Neural progenitor cell (in vitro differentiated cells): ENCODE results near the gene KMT2E. TPM values are rescaled to one million over a fixed set of nuclear protein-coding genes. Genes with fewer than 3 reads are reported as not detected.
A peak's percentile ranks its signal among the peaks of the same experiment; 100 is the strongest.

Experiments
- DNase-seq: peaks from one replicate; pipeline ENCODE4 v3.0.0-alpha.2; 2016; ENCODE audit warnings: low spot score
- H2AFZ ChIP-seq: fragments of 200-600 bp; sonication (generic); replicated peaks from 2 replicates; pipeline ENCODE4 v1.6.1; 2016; ENCODE audit warnings: antibody characterized with exemption
- H3F3A ChIP-seq: fragments of 200-600 bp; sonication (generic); 2 replicates; pipeline ENCODE4 v1.6.1; 2016; ENCODE audit warnings: antibody characterized with exemption, low read depth
- H3K27ac ChIP-seq: fragments of 200-600 bp; sonication (generic); 2 replicates; pipeline ENCODE4 v1.5.1; 2016; ENCODE audit warnings: mild to moderate bottlenecking
- H3K27me3 ChIP-seq: fragments of 200-600 bp; sonication (generic); 2 replicates; pipeline ENCODE4 v1.6.1; 2016; ENCODE audit warnings: mild to moderate bottlenecking, moderate library complexity
- H3K36me3 ChIP-seq: fragments of 200-600 bp; sonication (generic); 2 replicates; pipeline ENCODE4 v1.5.1; 2016
- H3K4me1 ChIP-seq: fragments of 200-600 bp; sonication (generic); 2 replicates; pipeline ENCODE4 v1.6.1; 2016; ENCODE audit warnings: mixed run types
- H3K4me2 ChIP-seq: fragments of 200-600 bp; sonication (generic); 2 replicates; pipeline ENCODE4 v1.6.1; 2016
- H3K4me3 ChIP-seq: fragments of 200-600 bp; sonication (generic); 2 replicates; pipeline ENCODE4 v1.5.1; 2016
- H3K79me2 ChIP-seq: fragments of 200-600 bp; sonication (generic); 2 replicates; pipeline ENCODE4 v1.6.1; 2016; ENCODE audit warnings: low read depth
- H3K9ac ChIP-seq: fragments of 200-600 bp; sonication (generic); 2 replicates; pipeline ENCODE4 v1.6.1; 2016
- H3K9me3 ChIP-seq: fragments of 200-600 bp; sonication (generic); 2 replicates; pipeline ENCODE4 v1.5.1; 2016; ENCODE audit warnings: low read depth
- H4K20me1 ChIP-seq: fragments of 200-600 bp; sonication (generic); 2 replicates; pipeline ENCODE4 v1.6.1; 2016; ENCODE audit warnings: low read depth
- H3K27ac Mint-ChIP-seq: 3 replicates; pipeline ENCODE4 v1.8.0; 2021; ENCODE audit warnings: mixed read lengths
- H3K27me3 Mint-ChIP-seq: 2 replicates; pipeline ENCODE4 v1.8.0; 2022; ENCODE audit warnings: low read depth, mild to moderate bottlenecking, inconsistent platforms, moderate library complexity, mixed read lengths; ENCODE audit not compliant: insufficient read depth
- H3K36me3 Mint-ChIP-seq: 3 replicates; pipeline ENCODE4 v1.8.0; 2021; ENCODE audit warnings: mixed read lengths
- H3K4me1 Mint-ChIP-seq: 3 replicates; pipeline ENCODE4 v1.8.0; 2021; ENCODE audit warnings: mixed read lengths
- H3K4me3 Mint-ChIP-seq: 3 replicates; pipeline ENCODE4 v1.8.0; 2021; ENCODE audit warnings: mild to moderate bottlenecking, moderate library complexity, mixed read lengths
- H3K9me3 Mint-ChIP-seq: 3 replicates; pipeline ENCODE4 v1.8.0; 2020; ENCODE audit warnings: mixed read lengths
- CTCF ChIP-seq: fragments of 200-600 bp; sonication (generic); IDR thresholded peaks from 2 replicates; pipeline ENCODE4 v1.5.1; 2017; ENCODE audit warnings: antibody characterized with exemption, mild to moderate bottlenecking
- EZH2 ChIP-seq: fragments of 200-600 bp; sonication (generic); IDR thresholded peaks from 2 replicates; pipeline ENCODE4 v1.6.1; 2017; ENCODE audit warnings: antibody characterized with exemption, mild to moderate bottlenecking, moderate library complexity
- EZH2phosphoT487 ChIP-seq: fragments of 200-600 bp; sonication (generic); IDR thresholded peaks from 2 replicates; pipeline ENCODE4 v1.6.1; 2017; ENCODE audit warnings: antibody characterized with exemption
- total RNA-seq: library from RNA; depleted of rRNA; stranded (reverse); fragments of >200 nt; gene quantifications from 2 replicates; pipeline ENCODE4 v1.2.3, GENCODE V29; 2015; ENCODE audit warnings: low replicate concordance

The KMT2E gene
- total RNA-seq, 1 donor from 2014 or later, result 124 TPM

GRCh38 chr7:105036217-105037168 is 22.5 kb downstream of the KMT2E start:
- Mint-ChIP-seq H3K9me3 (no peaks in the 10 kb centered on the region), H3K4me1 (peaks cover 31% of the 10 kb centered on the region), H3K27me3 (peaks cover 4% of the 10 kb centered on the region), H3K4me3 (no peak overlapping the region), H3K36me3 (peaks cover 11% of the 10 kb centered on the region), H3K27ac (no peak overlapping the region)
- Histone ChIP-seq H3K9ac (no peak overlapping the region), H3K36me3 (peaks cover 13% of the 10 kb centered on the region), H3K27ac (no peak overlapping the region), H3K4me2 (no peak overlapping the region), H2AFZ (no peak overlapping the region), H3F3A (peaks cover 17% of the 10 kb centered on the region), H3K4me1 (peaks cover 10% of the 10 kb centered on the region), H4K20me1 (peaks cover 100% of the 10 kb centered on the region), H3K4me3 (no peak overlapping the region), H3K79me2 (peaks cover 100% of the 10 kb centered on the region), H3K27me3 (no peaks in the 10 kb centered on the region), H3K9me3 (no peaks in the 10 kb centered on the region)
- TF ChIP-seq CTCF, result no peak
- DNase-seq, result no peak

GRCh38 chr7:105037319-105037718 is 23.3 kb downstream of the KMT2E start:
- Histone ChIP-seq H4K20me1 (peaks cover 100% of the 10 kb centered on the region), H3K4me2 (no peak overlapping the region), H3K9ac (no peak overlapping the region), H3K9me3 (no peaks in the 10 kb centered on the region), H3F3A (peaks cover 17% of the 10 kb centered on the region), H3K36me3 (peaks cover 21% of the 10 kb centered on the region), H3K27ac (peak overlapping the region; percentile 57), H3K27me3 (no peaks in the 10 kb centered on the region), H3K4me1 (peaks cover 10% of the 10 kb centered on the region), H3K79me2 (peaks cover 100% of the 10 kb centered on the region), H3K4me3 (no peak overlapping the region), H2AFZ (no peak overlapping the region)
- TF ChIP-seq CTCF (no peak), EZH2 (no peak), EZH2phosphoT487 (no peak)
- H3K27me3 Mint-ChIP-seq, result peaks cover 2% of the 10 kb centered on the region
- no peak overlapping the region for H3K27ac Mint-ChIP-seq
- DNase-seq, result no peak
- H3K4me1 Mint-ChIP-seq, result peaks cover 31% of the 10 kb centered on the region
- H3K9me3 Mint-ChIP-seq, result no peaks in the 10 kb centered on the region
- no peak overlapping the region for H3K4me3 Mint-ChIP-seq
- peaks cover 14% of the 10 kb centered on the region for H3K36me3 Mint-ChIP-seq

GRCh38 chr7:105044449-105045070 is 30.6 kb downstream of the KMT2E start:
- peaks cover 31% of the 10 kb centered on the region for H3K36me3 Mint-ChIP-seq
- H3K4me1 Mint-ChIP-seq, result no peaks in the 10 kb centered on the region
- no peaks in the 10 kb centered on the region for H3K4me1 ChIP-seq
- no peaks in the 10 kb centered on the region for H3K27me3 ChIP-seq
- TF ChIP-seq EZH2, result no peak
- no peak for TF ChIP-seq CTCF
- no peak for TF ChIP-seq EZH2phosphoT487
- peaks cover 4% of the 10 kb centered on the region for H3K27me3 Mint-ChIP-seq
- H4K20me1 ChIP-seq, result peaks cover 84% of the 10 kb centered on the region
- no peaks in the 10 kb centered on the region for H3K9me3 Mint-ChIP-seq
- H3K4me3 Mint-ChIP-seq, result no peak overlapping the region
- H3F3A ChIP-seq, result no peaks in the 10 kb centered on the region
- DNase-seq, result no peak
- peaks cover 97% of the 10 kb centered on the region for H3K79me2 ChIP-seq
- H3K27ac Mint-ChIP-seq, result no peak overlapping the region
- no peak overlapping the region for H3K4me2 ChIP-seq
- no peak overlapping the region for H3K4me3 ChIP-seq
- peaks cover 48% of the 10 kb centered on the region for H3K36me3 ChIP-seq
- H3K9ac ChIP-seq, result no peak overlapping the region
- H2AFZ ChIP-seq, result no peak overlapping the region
- no peak overlapping the region for H3K27ac ChIP-seq
- no peaks in the 10 kb centered on the region for H3K9me3 ChIP-seq
